Skeletal muscle satellite cell (primary cell): ENCODE measurements around the gene TBC1D14.
"Not testable (repeated sequence)": the region's sequence is repeated elsewhere in the genome, so short reads cannot be mapped to it uniquely, and the experiment has no call there.

Source experiments
- H3K27me3 ChIP-seq: 2 replicates; pipeline ENCODE4 v1.7.0; 2013; ENCODE audit warnings: low read length; ENCODE audit not compliant: control insufficient read depth, insufficient read depth
- H3K36me3 ChIP-seq: 2 replicates; pipeline ENCODE4 v1.7.0; 2013; ENCODE audit warnings: mild to moderate bottlenecking, control low read depth, low read length; ENCODE audit not compliant: insufficient read depth
- H3K4me1 ChIP-seq: 2 replicates; pipeline ENCODE4 v1.7.0; 2013; ENCODE audit warnings: low read length; ENCODE audit not compliant: control insufficient read depth, insufficient read depth
- H3K4me2 ChIP-seq: 2 replicates; pipeline ENCODE4 v1.7.0; 2013; ENCODE audit warnings: mild to moderate bottlenecking, low read length
- H3K4me3 ChIP-seq: 2 replicates; pipeline ENCODE4 v1.7.0; 2013; ENCODE audit warnings: low read length
- H3K9ac ChIP-seq: 2 replicates; pipeline ENCODE4 v1.7.0; 2013; ENCODE audit warnings: mild to moderate bottlenecking, low read depth, low read length, moderate library complexity
- H3K9me3 ChIP-seq: replicated peaks from 2 replicates; pipeline ENCODE4 v1.7.0; 2013; ENCODE audit warnings: mild to moderate bottlenecking, control low read depth, low read length

Gene TBC1D14

GRCh38 chr4:6881908-6882307 is 27.7 kb upstream of the TBC1D14 start:
- Histone ChIP-seq H3K4me2 (no peak overlapping the region), H3K4me1 (peaks cover 13% of the 10 kb centered on the region), H3K27me3 (no peaks in the 10 kb centered on the region), H3K4me3 (no peak overlapping the region), H3K36me3 (peaks cover 41% of the 10 kb centered on the region), H3K9me3 (no peaks in the 10 kb centered on the region), H3K9ac (no peak overlapping the region)

- Histone ChIP-seq H3K9me3 (no peaks in the 10 kb centered on the region), H3K27me3 (no peaks in the 10 kb centered on the region), H3K9ac (no peak overlapping the region), H3K4me1 (peaks cover 13% of the 10 kb centered on the region), H3K4me2 (no peak overlapping the region), H3K4me3 (no peak overlapping the region), H3K36me3 (peaks cover 30% of the 10 kb centered on the region)
Measured at GRCh38 chr4:6884341-6884870, 25.2 kb upstream of the TBC1D14 start.

- peak overlapping the region; percentile 65 for H3K4me2 ChIP-seq
- peak overlapping the region; percentile 46 for H3K9ac ChIP-seq
- peaks cover 20% of the 10 kb centered on the region for H3K36me3 ChIP-seq
- H3K9me3 ChIP-seq: peaks cover 2% of the 10 kb centered on the region
- no peaks in the 10 kb centered on the region for H3K27me3 ChIP-seq
- H3K4me1 ChIP-seq: peaks cover 13% of the 10 kb centered on the region
- H3K4me3 ChIP-seq: no peak overlapping the region
Measured at GRCh38 chr4:6885953-6886557, 23.6 kb upstream of the TBC1D14 start.

- Histone ChIP-seq H3K9ac (no peak overlapping the region), H3K4me2 (no peak overlapping the region), H3K4me1 (peaks cover 14% of the 10 kb centered on the region), H3K9me3 (peaks cover 2% of the 10 kb centered on the region), H3K4me3 (no peak overlapping the region), H3K36me3 (peaks cover 11% of the 10 kb centered on the region), H3K27me3 (no peaks in the 10 kb centered on the region)
Measured at GRCh38 chr4:6886886-6887285, 22.7 kb upstream of the TBC1D14 start.

- H3K9me3 ChIP-seq: peaks cover 2% of the 10 kb centered on the region
- no peaks in the 10 kb centered on the region for H3K27me3 ChIP-seq
- no peak overlapping the region for H3K4me3 ChIP-seq
- H3K36me3 ChIP-seq: peaks cover 7% of the 10 kb centered on the region
- H3K4me2 ChIP-seq: no peak overlapping the region
- H3K4me1 ChIP-seq: peaks cover 19% of the 10 kb centered on the region
- H3K9ac ChIP-seq: no peak overlapping the region
Measured at GRCh38 chr4:6887591-6888371, 21.8 kb upstream of the TBC1D14 start.

- Histone ChIP-seq H3K27me3 (no peaks in the 10 kb centered on the region), H3K4me2 (no peak overlapping the region), H3K4me3 (no peak overlapping the region), H3K9me3 (peaks cover 2% of the 10 kb centered on the region), H3K4me1 (peaks cover 19% of the 10 kb centered on the region), H3K9ac (no peak overlapping the region), H3K36me3 (no peaks in the 10 kb centered on the region)
Measured at GRCh38 chr4:6888506-6889071, 21.0 kb upstream of the TBC1D14 start.

GRCh38 chr4:6889101-6889735 is 20.4 kb upstream of the TBC1D14 start:
- Histone ChIP-seq H3K9ac (no peak overlapping the region), H3K36me3 (no peaks in the 10 kb centered on the region), H3K4me3 (no peak overlapping the region), H3K27me3 (no peaks in the 10 kb centered on the region), H3K4me1 (peaks cover 19% of the 10 kb centered on the region), H3K4me2 (no peak overlapping the region), H3K9me3 (peaks cover 2% of the 10 kb centered on the region)

GRCh38 chr4:6889736-6890324 is 19.8 kb upstream of the TBC1D14 start:
- Histone ChIP-seq H3K36me3 (no peaks in the 10 kb centered on the region), H3K4me1 (peaks cover 19% of the 10 kb centered on the region), H3K4me3 (no peak overlapping the region), H3K4me2 (no peak overlapping the region), H3K9me3 (peaks cover 2% of the 10 kb centered on the region), H3K27me3 (no peaks in the 10 kb centered on the region), H3K9ac (no peak overlapping the region)

GRCh38 chr4:6890358-6890757 is 19.3 kb upstream of the TBC1D14 start:
- Histone ChIP-seq H3K4me2 (no peak overlapping the region), H3K4me1 (peaks cover 19% of the 10 kb centered on the region), H3K36me3 (no peaks in the 10 kb centered on the region), H3K4me3 (no peak overlapping the region), H3K27me3 (no peaks in the 10 kb centered on the region), H3K9me3 (peaks cover 2% of the 10 kb centered on the region), H3K9ac (no peak overlapping the region)

- peaks cover 13% of the 10 kb centered on the region for H3K4me1 ChIP-seq
- H3K27me3 ChIP-seq, H3K4me2 ChIP-seq, H3K9me3 ChIP-seq, H3K4me3 ChIP-seq, H3K36me3 ChIP-seq, H3K9ac ChIP-seq: not testable (repeated sequence)
Measured at GRCh38 chr4:6890971-6891370, 18.7 kb upstream of the TBC1D14 start.
